ENCODE results near the gene FRMD4A.

GRCh38 chr10:13739183-13739582 lies 591.5 kb downstream of the FRMD4A start:
- TF ChIP-seq, protein P1, sequence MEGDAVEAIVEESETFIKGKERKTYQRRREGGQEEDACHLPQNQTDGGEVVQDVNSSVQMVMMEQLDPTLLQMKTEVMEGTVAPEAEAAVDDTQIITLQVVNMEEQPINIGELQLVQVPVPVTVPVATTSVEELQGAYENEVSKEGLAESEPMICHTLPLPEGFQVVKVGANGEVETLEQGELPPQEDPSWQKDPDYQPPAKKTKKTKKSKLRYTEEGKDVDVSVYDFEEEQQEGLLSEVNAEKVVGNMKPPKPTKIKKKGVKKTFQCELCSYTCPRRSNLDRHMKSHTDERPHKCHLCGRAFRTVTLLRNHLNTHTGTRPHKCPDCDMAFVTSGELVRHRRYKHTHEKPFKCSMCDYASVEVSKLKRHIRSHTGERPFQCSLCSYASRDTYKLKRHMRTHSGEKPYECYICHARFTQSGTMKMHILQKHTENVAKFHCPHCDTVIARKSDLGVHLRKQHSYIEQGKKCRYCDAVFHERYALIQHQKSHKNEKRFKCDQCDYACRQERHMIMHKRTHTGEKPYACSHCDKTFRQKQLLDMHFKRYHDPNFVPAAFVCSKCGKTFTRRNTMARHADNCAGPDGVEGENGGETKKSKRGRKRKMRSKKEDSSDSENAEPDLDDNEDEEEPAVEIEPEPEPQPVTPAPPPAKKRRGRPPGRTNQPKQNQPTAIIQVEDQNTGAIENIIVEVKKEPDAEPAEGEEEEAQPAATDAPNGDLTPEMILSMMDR (conservative IDR thresholded peaks at IDR 0.05) = no peak
- no peak for TF ChIP-seq EZH2 (IDR thresholded peaks at IDR 0.05; ENCODE audit: low read depth)
